Measurements from ENCODE around the gene U2AF2. TPM values are rescaled to one million over a fixed set of nuclear protein-coding genes. Genes with fewer than 3 reads are reported as not detected.

The U2AF2 gene
- total RNA-seq, 4 donors from 2014 or later, result 132 to 292 (median 159) TPM

DNA sequence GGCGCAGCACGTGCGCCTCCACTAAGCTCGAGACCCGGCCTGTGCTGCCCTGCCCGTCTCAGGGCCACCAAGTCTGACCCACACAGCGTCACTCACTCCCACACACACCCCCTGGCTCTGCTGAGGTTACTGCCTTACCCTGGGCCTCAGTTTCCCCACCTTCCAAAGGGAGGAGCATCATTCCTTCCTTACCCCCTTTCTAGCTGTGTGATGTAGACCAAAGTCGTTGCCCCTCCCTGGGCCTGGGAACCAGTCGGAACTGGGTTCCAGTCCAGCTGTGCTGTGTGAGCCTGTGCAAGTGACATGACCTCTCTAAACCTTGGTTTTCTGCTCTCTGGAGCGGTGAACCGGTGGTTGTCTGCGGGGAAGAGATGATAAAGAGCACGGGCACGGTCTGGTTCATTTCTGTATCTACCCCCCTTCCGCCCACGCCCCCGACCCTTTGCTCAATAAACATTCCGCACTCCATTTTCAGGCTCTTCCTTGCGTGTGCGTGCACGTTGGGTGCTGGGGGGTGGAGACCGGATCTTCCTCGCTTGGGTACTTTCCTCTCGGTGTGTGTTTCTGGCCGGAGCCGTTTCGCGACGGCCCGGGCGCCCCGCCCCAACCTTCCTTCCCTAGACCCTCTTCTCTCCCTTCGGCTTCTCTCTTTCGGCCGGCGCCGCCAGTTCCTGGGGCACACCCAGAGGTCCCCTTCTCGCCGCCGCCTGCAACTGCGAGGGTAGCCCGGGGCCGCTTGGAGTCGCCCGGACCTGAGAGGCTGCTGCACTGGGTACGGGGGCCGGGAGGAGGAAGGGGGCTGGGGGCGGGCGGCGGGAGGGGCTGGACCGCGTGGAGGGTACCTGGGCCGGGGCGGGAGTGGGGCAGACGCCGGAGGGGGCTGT lies 11.6 kb upstream of the U2AF2 start, which contains the start of gene ZNF581:
Gene ZNF581, plus strand, starts transcription at position 647 of the 884 bp plus-strand sequence. CDS start 923 bp downstream, outside the sequence.
- Histone ChIP-seq H3K9me3 (no peaks in the 10 kb centered on the region), H3K27me3 (no peaks in the 10 kb centered on the region), H3K36me3 (peaks cover 0 to 13% (median 0%) of the 10 kb centered on the region in 3 donors), H3K4me3 (peak within 1 kb of the TSS; percentile 85 to 92 (median 88)), H3K27ac (peak within 1 kb of the TSS; percentile 84 to 97 (median 88)), H3K4me1 (peaks cover 3 to 58% (median 20%) of the 10 kb centered on the region in 4 donors)
- DNase-seq, result peak; percentile 77 to 90 (median 83)
- TF ChIP-seq, protein P1, sequence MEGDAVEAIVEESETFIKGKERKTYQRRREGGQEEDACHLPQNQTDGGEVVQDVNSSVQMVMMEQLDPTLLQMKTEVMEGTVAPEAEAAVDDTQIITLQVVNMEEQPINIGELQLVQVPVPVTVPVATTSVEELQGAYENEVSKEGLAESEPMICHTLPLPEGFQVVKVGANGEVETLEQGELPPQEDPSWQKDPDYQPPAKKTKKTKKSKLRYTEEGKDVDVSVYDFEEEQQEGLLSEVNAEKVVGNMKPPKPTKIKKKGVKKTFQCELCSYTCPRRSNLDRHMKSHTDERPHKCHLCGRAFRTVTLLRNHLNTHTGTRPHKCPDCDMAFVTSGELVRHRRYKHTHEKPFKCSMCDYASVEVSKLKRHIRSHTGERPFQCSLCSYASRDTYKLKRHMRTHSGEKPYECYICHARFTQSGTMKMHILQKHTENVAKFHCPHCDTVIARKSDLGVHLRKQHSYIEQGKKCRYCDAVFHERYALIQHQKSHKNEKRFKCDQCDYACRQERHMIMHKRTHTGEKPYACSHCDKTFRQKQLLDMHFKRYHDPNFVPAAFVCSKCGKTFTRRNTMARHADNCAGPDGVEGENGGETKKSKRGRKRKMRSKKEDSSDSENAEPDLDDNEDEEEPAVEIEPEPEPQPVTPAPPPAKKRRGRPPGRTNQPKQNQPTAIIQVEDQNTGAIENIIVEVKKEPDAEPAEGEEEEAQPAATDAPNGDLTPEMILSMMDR (IDR thresholded peaks at IDR 0.05), result no peak
- TF ChIP-seq POLR2A (IDR thresholded peaks at IDR 0.05), result peak in 1 of 2 donors; percentile 10

DNA sequence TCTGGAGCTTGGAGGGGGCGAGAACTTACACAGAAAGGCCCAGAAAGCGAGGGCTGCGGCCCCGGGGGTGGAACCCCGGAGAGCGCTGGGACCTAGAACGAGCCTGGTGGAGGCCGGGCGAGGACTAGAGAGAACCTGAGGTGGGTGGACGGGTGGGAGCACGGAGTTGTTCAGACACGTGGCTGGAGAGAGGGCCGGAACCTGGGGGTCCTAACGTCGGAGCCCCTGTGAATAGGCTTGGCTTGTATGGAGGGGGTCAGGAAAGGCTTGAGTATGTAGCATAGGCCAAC lies 11.0 kb upstream of the U2AF2 start:
- DNase-seq, result peak in 1 of 3 donors; percentile 55
- TF ChIP-seq, protein P1 (IDR thresholded peaks at IDR 0.05), result no peak
- TF ChIP-seq POLR2A (IDR thresholded peaks at IDR 0.05), result no peak
- peaks cover 3 to 62% (median 24%) of the 10 kb centered on the region in 4 donors for H3K4me1 ChIP-seq
- no peaks in the 10 kb centered on the region for H3K27me3 ChIP-seq
- H3K4me3 ChIP-seq, result peak overlapping the region; percentile 85 to 92 (median 88)
- H3K9me3 ChIP-seq, result no peaks in the 10 kb centered on the region
- H3K36me3 ChIP-seq, result peaks cover 0 to 10% (median 0%) of the 10 kb centered on the region in 3 donors
- H3K27ac ChIP-seq, result peak overlapping the region; percentile 84 to 97 (median 88)

DNA sequence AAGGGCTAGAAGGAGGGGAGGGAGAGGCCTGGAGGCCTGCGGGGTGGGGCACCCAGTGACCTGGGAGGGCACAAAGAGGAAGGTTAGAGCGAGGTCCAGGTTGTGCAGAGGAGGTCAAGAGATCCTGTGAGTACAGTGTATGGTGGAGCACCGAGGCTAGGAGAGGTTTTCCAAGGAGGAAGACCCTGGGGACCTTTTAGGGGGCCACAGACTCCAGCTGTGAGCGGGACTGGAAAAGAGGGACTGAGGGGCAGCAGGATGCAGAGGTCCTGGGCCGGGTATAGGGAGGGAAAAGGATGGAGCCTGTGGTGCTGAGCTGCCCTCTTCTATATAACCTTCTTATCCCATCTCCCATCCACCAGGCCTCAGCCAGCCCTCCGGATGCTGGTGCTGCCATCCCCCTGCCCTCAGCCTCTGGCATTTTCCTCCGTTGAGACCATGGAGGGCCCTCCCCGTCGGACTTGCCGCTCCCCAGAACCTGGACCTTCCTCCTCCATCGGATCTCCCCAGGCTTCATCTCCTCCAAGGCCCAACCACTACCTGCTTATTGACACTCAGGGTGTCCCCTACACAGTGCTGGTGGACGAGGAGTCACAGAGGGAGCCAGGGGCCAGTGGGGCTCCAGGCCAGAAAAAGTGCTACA lies 10.5 kb upstream of the U2AF2 start:
- Histone ChIP-seq H3K9me3 (no peaks in the 10 kb centered on the region), H3K36me3 (peaks cover 0 to 10% (median 0%) of the 10 kb centered on the region in 3 donors), H3K27me3 (no peaks in the 10 kb centered on the region), H3K4me3 (peak overlapping the region; percentile 85 to 92 (median 88)), H3K4me1 (peaks cover 3 to 66% (median 29%) of the 10 kb centered on the region in 4 donors), H3K27ac (peak overlapping the region; percentile 84 to 97 (median 88))
- TF ChIP-seq, protein P1 (IDR thresholded peaks at IDR 0.05), result no peak
- TF ChIP-seq POLR2A (IDR thresholded peaks at IDR 0.05), result no peak
- no peak for DNase-seq

DNA sequence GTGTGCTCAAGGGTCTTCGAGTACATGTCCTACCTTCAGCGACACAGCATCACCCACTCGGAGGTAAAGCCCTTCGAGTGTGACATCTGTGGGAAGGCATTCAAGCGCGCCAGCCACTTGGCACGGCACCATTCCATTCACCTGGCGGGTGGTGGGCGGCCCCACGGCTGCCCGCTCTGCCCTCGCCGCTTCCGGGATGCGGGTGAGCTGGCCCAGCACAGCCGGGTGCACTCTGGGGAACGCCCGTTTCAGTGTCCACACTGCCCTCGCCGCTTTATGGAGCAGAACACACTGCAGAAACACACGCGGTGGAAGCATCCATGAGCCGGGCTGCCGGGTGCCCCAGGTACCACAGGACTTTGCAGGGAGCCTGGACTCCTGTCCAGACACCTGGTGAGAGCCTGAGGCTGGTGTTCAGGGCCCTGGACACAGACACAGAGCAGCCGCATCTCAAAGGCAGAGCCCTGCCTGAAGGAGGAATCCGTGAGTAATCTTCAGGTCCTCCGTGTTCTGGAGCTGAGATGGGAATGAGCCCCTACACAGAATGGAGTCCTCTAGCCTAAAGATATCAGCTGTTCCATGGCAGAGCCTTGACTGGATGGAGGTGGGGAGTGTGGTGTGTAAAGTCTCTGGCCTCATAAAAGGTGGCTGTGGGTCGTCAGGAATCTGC lies 9.9 kb upstream of the U2AF2 start:
- peak overlapping the region in 1 of 4 donors; percentile 92 for H3K4me3 ChIP-seq
- DNase-seq, result peak in 1 of 3 donors; percentile 40
- no peaks in the 10 kb centered on the region for H3K27me3 ChIP-seq
- H3K4me1 ChIP-seq, result peaks cover 3 to 60% (median 30%) of the 10 kb centered on the region in 4 donors
- TF ChIP-seq, protein P1 (IDR thresholded peaks at IDR 0.05), result no peak
- no peak for TF ChIP-seq POLR2A (IDR thresholded peaks at IDR 0.05)
- peak overlapping the region in 1 of 4 donors; percentile 97 for H3K27ac ChIP-seq
- H3K36me3 ChIP-seq, result peaks cover 0 to 10% (median 0%) of the 10 kb centered on the region in 3 donors
- H3K9me3 ChIP-seq, result no peaks in the 10 kb centered on the region

- no peak for DNase-seq
- no peaks in the 10 kb centered on the region for H3K9me3 ChIP-seq
- peaks cover 3 to 55% (median 28%) of the 10 kb centered on the region in 4 donors for H3K4me1 ChIP-seq
- no peaks in the 10 kb centered on the region for H3K27me3 ChIP-seq
- H3K36me3 ChIP-seq, result peaks cover 0 to 10% (median 0%) of the 10 kb centered on the region in 3 donors
- H3K27ac ChIP-seq, result peak overlapping the region in 1 of 4 donors; percentile 97
- H3K4me3 ChIP-seq, result no peak overlapping the region
- no peak for TF ChIP-seq POLR2A (IDR thresholded peaks at IDR 0.05)
- TF ChIP-seq, protein P1 (IDR thresholded peaks at IDR 0.05), result no peak
These were observed 9.3 kb upstream of the U2AF2 start for GRCh38 chr19:55645512-55645881.

All from Peyer's patch (tissue), 4 donors.